GM12801 (cell line): Measurements from ENCODE around the gene DET1.

Experiments used
- TF ChIP-seq, protein P1 (sequence below): IDR thresholded peaks from one replicate; pipeline ENCODE4 v1.5.1; 2011; ENCODE audit warnings: control low read depth; ENCODE audit not compliant: insufficient read length; ENCODE audit errors: extremely low read depth

The DET1 gene

DNA sequence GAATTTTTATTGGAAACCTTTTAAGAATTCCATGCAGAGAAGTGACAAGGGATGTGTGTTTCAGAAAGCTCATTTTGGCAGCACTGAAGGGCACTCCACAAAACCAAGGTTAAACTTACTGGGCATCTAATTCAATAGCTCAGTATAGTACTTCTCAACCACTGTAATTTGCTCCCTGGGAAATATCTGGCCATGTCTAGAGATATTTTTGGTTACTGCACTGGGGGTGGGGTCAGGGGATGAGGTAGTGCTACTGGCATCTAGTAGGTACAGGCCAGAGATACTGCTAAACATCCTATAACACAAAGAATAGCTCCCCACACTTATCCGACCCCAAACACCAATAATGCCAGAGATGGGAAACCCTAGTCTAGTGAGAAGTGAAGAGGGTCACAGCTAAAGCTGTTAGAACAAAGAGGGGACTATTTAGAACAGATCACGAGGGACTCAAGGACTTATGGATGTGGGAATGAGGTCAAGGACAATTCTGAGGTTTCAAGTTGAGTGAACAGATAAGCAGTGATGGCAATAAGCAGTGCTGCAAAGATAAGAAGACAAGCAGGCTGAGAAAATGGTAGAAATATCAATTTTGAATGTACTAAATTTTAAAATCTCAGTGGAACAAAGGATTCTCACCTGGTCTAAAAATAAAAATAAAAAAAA is 82.5 kb downstream of the DET1 start:
- TF ChIP-seq, protein P1, sequence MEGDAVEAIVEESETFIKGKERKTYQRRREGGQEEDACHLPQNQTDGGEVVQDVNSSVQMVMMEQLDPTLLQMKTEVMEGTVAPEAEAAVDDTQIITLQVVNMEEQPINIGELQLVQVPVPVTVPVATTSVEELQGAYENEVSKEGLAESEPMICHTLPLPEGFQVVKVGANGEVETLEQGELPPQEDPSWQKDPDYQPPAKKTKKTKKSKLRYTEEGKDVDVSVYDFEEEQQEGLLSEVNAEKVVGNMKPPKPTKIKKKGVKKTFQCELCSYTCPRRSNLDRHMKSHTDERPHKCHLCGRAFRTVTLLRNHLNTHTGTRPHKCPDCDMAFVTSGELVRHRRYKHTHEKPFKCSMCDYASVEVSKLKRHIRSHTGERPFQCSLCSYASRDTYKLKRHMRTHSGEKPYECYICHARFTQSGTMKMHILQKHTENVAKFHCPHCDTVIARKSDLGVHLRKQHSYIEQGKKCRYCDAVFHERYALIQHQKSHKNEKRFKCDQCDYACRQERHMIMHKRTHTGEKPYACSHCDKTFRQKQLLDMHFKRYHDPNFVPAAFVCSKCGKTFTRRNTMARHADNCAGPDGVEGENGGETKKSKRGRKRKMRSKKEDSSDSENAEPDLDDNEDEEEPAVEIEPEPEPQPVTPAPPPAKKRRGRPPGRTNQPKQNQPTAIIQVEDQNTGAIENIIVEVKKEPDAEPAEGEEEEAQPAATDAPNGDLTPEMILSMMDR: no peak
